Activated CD4-positive, alpha-beta T cell treated with anti-CD3 and anti-CD28 coated beads for 4 hours (primary cell): Measurements from ENCODE around the gene SCAMP3.
"Not testable (repeated sequence)": the region's sequence is repeated elsewhere in the genome, so short reads cannot be mapped to it uniquely, and the experiment has no call there.

Experiments
- DNase-seq, 2 donors: peaks; one replicate each; pipeline ENCODE4 v3.0.0-alpha.2; 2020

SCAMP3 gene

GRCh38 chr1:155254228-155254713 lies 7.9 kb downstream of the SCAMP3 start:
- DNase-seq = no peak

- no peak for DNase-seq
Observed at GRCh38 chr1:155253797-155254196, 8.4 kb downstream of the SCAMP3 start.

DNA sequence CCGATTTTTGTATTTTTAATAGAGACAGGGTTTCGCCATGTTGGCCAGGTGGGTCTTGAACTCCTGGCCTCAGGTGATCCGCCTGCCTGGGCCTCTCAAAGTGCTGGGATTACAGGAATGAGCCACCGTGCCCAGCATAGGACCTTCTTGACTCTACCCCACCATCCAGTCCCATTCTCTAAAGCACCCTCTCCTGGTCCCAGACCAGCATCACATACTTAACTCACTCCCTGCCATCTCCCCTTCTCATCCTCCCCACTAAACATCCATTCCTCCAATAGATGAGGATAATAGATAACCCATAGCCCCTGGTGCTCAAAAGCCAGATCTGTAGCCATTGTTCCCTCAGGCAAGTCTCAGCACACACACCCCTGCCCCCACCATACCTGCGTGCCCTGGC lies 9.0 kb downstream of the SCAMP3 start:
- DNase-seq = no peak

GRCh38 chr1:155251566-155251965 lies 10.6 kb downstream of the SCAMP3 start:
- no peak for DNase-seq

DNA sequence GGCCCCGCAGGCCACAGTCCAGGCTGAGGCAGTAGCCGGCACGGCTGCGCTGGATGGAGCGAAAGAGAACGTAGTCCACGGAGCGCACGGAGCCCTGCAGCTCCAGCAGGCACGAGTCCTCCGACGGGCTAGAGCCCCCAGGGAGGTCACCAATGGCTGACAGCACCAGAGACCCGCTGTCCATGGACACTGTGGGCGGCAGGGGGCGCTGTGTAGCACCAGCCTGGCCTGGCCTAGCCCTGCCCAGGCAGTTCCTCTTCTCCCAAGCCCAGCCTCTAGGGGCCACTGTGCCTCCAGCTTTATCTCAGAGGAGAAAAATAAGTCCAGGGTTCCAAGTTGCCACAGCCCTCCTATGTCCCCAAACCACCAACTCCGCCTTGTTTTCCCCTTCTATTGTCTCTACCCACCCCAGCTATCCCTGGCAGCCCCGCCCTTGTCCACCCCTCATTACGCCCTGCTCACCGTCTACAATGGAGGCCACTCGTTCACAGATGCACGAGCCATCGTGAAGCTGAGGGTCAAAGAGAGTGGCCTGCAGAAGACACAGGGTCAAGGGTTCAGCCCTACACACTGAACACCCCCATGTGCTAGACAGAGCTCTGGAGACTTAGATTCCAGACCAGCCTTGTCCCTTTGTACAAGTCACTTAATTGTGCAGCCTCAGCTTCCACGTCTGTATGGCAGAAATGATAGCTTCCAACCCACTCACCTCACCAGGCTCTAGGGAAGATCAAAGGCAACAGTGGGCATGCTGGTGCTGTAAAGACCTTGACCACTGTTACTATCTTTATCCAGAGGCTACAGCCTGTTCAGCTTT lies 11.3 kb downstream of the SCAMP3 start:
- DNase-seq = peak; percentile 93 to 96

- DNase-seq = no peak
Observed at GRCh38 chr1:155250246-155250632, 11.9 kb downstream of the SCAMP3 start.

DNA sequence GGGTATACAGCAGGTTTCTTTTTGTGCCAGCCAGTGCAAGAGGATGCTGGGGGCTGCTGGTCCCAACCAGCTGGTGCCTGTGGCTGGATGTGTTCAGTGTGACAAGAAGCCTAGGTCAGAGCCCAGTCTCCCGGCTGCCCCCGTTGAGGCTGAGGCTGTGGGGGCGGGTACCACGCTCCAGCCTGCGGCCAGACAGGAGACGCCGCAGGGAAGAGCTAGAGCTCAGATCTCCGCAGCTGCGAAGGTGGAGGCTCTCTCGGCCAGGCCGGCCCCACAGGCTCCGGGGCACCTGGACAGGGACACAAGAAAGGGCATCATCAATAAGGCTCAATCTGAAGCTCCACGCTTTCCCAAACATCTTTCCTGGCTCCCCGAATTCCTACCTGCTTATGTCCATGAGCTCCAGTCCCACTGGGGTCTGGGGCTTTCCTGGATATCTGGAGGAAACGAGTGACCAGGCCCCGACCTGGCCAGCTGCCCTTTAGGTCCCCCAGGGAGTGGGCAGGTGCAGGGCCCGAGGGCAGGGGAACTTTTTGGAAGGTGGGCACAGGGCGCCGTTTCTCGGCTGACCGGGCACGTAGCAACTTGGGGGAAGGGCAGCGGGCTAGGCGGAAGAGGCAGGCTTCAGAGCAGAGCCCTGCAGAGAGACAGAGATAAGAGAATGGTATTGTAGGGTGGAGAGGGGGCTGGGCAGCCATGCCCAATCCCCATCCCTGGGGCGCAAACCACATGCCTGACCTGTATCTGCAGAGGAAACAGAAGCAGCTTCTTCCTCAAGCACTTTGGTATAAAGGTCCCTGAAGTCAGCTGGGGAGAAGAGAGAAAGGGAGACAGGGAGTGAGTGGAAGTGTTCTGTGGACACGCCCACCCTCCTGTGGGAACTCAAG lies 14.2 kb downstream of the SCAMP3 start:
- no peak for DNase-seq

DNA sequence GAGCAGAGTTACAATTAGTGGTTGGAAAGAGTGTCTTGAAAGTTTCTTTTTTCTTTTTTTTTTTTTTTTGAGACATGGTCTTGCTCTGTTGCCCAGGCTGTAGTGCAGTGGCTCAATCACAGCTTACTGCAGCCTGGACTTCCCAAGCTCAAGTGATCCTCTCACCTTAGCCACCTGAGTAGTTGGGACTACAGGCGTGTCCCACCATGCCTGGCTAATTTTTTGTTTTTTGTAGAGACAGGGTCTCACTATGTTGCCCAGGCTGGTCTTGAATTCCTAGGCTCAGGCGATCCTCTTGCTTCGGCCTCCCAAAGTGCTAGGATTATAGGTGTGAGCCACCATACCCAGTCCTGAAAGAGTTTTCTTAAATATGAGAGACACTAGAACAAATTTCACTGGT lies 15.4 kb downstream of the SCAMP3 start:
- DNase-seq = not testable (repeated sequence)

- no peak for DNase-seq
Observed at GRCh38 chr1:155245163-155245524, 17.0 kb downstream of the SCAMP3 start.

DNA sequence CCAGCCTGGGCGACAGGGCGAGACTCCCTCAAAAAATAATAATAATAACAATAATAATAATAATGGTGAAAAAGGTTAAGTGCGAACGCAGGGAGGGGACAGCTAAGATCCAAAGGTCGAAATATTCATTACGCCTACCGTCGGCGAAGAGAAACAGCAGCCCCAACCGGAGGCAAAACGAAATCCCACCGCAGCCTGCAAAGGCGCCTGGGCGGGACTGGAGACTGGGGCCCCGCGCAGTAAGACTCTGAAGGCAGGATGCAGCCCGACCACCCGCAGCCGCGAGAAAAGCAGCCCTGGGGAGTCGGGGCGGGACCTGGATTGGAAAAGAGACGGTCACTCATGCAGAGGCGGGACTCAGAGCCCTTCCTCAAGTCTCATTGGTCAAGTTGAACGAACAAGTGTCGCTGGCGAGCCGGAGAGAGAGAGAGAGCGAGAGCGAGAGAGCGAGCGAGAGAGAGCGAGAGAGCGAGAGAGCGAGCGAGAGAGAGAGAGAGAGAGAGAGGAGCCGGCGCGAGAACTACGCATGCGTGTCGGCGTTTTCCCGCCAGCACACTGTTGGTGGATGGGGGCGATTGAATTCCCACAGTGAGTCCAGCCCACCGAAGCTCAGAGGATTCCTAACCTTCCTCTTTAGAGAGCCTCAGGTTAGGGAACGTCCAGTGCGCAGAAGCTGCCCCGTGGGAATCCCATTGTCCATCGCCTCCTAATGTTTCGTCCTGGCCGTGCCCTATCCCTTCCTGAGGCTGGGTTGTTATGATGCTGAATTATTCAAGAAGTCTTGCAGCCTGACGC lies 17.6 kb downstream of the SCAMP3 start:
- peak; percentile 85 to 88 for DNase-seq

- no peak for DNase-seq
Observed at GRCh38 chr1:155242805-155243358, 19.3 kb downstream of the SCAMP3 start.

DNA sequence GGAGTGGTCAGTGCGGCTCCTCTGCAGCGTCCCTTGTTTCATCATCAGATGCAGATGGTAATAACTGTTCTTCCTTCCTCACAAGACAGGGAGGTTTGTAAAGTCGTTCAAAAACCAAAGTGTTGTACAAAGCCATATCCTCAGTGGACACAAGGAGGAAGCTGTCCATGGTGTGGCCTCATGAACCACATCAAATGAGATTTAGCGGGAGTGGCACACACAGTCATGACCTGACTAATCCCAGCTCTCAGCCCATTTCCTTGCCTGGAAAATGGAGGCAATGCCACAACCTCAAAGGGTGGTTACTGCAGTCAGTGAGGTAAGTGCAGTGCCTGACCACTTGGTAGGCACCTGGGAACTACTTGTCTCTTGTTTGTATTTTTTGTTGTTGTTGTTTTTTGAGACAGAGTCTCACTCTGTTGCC lies 20.3 kb downstream of the SCAMP3 start:
- no peak for DNase-seq

GRCh38 chr1:155241069-155241679 lies 21.0 kb downstream of the SCAMP3 start:
- DNase-seq = peak; percentile 57 to 62

DNA sequence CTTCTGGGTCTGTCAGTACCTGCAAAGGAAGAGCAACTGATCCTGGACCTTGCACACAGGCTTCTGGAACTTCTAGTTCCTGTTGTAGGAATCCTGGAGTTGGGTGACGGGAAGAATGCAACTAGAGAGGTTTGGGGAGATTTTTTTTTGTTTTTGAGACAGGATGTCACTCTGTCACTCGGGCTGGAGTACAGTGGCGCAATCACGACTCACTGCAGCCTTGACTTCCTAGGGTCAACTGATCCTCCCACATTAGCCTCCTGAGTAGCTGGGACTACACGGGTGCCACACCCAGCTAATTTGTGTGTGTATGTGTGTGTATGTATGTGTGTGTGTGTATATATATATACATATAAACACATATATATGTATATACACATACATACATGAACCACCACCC lies 25.7 kb downstream of the SCAMP3 start:
- DNase-seq = no peak

DNA sequence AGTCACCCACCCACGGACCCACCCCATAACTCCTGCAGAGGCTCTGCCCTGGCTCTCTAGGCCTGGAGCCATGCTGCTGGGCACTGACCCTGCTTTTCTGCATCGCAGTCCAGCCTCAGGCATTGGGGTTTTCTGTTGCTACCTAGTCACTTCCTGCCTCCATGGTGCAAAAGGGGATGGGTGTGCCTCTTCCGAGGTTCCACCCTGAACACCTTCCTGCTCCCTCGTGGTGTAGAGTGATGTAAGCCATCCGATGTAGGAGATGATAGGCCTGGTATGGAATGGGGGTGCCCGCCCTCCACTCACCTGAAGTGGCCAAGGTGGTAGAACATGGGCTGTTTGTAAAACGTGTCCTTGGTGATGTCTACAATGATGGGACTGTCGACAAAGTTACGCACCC lies 26.8 kb downstream of the SCAMP3 start:
- DNase-seq = not testable (repeated sequence)

- DNase-seq = not testable (repeated sequence)
Observed at GRCh38 chr1:155233502-155233901, 28.7 kb downstream of the SCAMP3 start.

DNA sequence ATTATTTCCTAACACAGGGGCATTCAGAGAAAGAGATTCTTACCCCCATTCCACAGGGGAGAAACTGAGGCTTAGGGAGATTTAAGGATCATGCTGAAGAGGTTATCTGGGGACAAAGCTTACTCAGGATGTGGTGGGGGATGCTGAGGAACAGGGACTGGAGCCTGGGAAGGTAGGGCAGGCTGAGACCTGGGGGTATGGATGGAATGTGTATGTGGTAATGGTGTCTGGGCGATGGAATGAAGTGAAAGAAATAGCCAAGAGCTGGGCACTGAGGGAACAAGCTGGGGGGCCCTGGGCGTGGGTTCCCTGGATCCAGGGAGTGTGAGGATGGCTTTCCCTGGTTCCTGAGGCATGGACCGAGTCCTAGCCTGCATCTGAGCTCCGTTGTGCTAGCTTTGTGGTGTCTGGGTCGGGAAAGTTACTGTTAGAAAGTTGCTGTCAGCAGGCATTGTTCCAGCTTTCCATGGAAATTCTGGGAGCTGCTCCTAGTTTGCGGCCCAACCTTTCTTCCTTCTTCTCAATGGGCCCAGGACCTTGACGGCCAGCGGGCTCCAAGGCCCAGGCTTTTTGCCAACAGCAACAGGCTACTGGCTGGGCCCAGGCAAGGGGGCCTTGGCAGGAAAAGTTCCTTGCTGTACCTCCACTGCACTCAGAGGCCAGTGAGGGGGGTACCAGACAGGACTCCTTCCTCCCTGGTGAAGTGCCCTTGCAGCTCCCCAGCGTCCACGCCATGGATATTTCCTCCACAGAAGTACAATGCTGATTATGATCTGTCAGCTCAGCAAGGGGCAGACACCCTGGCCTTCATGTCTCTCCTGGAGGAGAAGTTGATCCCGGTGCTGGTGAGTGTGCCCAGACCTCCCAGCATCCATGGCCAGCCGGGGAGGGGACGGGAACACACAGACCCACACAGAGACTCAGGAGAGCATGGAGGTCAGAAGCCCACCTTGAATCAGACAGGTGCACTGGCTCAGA lies 29.9 kb downstream of the SCAMP3 start:
- not testable (repeated sequence) for DNase-seq

DNA sequence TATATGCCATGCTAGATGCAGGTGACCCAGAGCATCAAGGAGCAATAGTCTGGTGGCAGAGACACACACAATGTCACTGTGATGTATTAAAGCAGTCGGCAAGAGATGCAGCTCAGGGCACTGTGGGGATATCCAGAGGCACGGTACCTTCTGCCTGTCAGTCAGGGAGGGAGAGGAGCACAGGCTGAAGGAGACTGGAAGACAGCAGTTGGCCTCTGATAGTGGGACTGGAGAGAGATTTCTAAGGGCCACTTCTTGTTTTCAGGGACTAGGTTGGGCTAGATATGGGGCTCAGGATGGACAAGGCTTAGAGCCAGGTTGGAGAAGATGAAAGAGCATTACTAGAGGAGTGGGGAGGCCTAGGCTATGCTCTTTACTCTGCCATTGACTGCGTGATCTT lies 30.9 kb downstream of the SCAMP3 start:
- DNase-seq = not testable (repeated sequence)

GRCh38 chr1:155228096-155228427 lies 34.1 kb downstream of the SCAMP3 start:
- DNase-seq = no peak

DNA sequence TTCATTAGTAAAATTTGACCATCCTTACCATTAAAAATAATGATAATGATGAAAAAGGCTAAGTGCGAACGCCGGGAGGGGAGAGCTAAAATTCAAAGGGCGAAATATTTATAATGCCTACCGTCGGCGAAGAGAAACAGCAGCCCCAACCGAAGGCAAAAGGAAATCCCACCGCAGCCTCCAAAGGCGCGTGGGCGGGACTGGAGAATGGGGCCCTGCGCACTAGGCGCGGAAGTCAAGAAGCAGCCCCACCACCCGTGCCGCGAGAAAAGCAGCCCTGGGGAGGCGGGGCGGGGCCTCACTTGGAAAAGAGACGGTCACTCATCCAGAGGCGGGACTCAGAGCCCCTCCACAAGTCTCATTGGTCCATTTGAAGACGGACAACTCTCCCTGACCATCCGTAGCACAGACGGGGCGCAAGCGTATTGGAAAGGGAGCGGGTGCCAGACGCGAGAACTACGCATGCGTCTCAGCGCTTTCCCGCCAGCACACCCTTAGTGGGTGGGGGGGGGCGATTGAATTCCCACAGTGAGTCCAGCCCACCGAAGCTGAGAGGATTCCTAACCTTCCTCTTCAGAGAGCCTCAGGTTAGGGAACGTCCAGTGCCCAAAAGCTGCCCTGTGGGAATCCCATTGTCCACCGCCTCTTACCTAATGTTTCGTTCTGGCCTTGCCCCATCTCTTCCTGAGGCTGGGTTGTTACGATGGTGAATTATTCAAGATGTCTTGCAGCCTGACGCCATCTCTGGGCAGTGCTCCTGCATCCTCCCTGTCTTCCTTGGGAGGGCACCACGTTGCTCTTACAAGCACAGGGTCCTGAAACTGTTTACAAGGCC lies 34.7 kb downstream of the SCAMP3 start:
- DNase-seq = peak; percentile 99 to 100
